ENCODE results near the gene EFNA3.

EFNA3 gene

GRCh38 chr1:155048449-155049334 is 29.9 kb upstream of the EFNA3 start:
- H3K4me3 ChIP-seq (replicated peaks; ENCODE audit: low read depth, low read length) = no peak overlapping the region
- no peak for TF ChIP-seq CTCF (IDR thresholded peaks at IDR 0.05; ENCODE audit: low read depth, low read length, missing control alignments)
- DNase-seq (ENCODE audit: extremely low read depth, low read depth) = no peak

- DNase-seq (ENCODE audit: extremely low read depth, low read depth) = no peak
Measured at GRCh38 chr1:155049651-155050559, 28.7 kb upstream of the EFNA3 start.

GRCh38 chr1:155050560-155051341 is 27.9 kb upstream of the EFNA3 start, which contains the start of gene ADAM15:
Gene ADAM15 (plus strand): TSS chr1:155051316. CDS start chr1:155051387, 71 bp downstream.
- peak within 1 kb of the TSS; percentile 89 for H3K4me3 ChIP-seq (replicated peaks; ENCODE audit: low read depth, low read length)
- peak; percentile 44 for DNase-seq (ENCODE audit: extremely low read depth, low read depth)
- peak; percentile 89 for TF ChIP-seq CTCF (IDR thresholded peaks at IDR 0.05; ENCODE audit: low read depth, low read length, missing control alignments)

More at GRCh38 chr1:155049651-155050559, 28.7 kb upstream of the EFNA3 start:
- H3K4me3 ChIP-seq (replicated peaks; ENCODE audit: low read depth, low read length) = peak overlapping the region; percentile 89
- TF ChIP-seq CTCF (IDR thresholded peaks at IDR 0.05; ENCODE audit: low read depth, low read length, missing control alignments) = no peak

- DNase-seq (ENCODE audit: extremely low read depth, low read depth) = no peak
- no peak for TF ChIP-seq CTCF (IDR thresholded peaks at IDR 0.05; ENCODE audit: low read depth, low read length, missing control alignments)
- peak overlapping the region; percentile 89 for H3K4me3 ChIP-seq (replicated peaks; ENCODE audit: low read depth, low read length)
Measured at GRCh38 chr1:155051342-155051776, 27.3 kb upstream of the EFNA3 start.

- H3K4me3 ChIP-seq (replicated peaks; ENCODE audit: low read depth, low read length) = peak overlapping the region; percentile 89
- TF ChIP-seq CTCF (IDR thresholded peaks at IDR 0.05; ENCODE audit: low read depth, low read length, missing control alignments) = no peak
- DNase-seq (ENCODE audit: extremely low read depth, low read depth) = no peak
Measured at GRCh38 chr1:155051777-155052398, 26.7 kb upstream of the EFNA3 start.

All from HFF-Myc (cell line).